Measurements from ENCODE around the gene ANP32D. TPM values are rescaled to one million over a fixed set of nuclear protein-coding genes. Genes with fewer than 3 reads are reported as not detected.
"Not testable (repeated sequence)": the region's sequence is repeated elsewhere in the genome, so short reads cannot be mapped to it uniquely, and the experiment has no call there.

ANP32D gene
- total RNA-seq, 1 donor from 2014 or later: not detected

GRCh38 chr12:48508987-48509386, 36.6 kb downstream of the ANP32D start:
- no peak for TF ChIP-seq CTCF (IDR thresholded peaks at IDR 0.05; ENCODE audit: unreplicated experiment)
- Mint-ChIP-seq H3K9me3 (ENCODE audit: low read depth) (peaks cover 46% of the 10 kb centered on the region), H3K27ac (no peak overlapping the region), H3K4me1 (ENCODE audit: low read depth) (no peaks in the 10 kb centered on the region), H3K27me3 (no peaks in the 10 kb centered on the region), H3K4me3 (ENCODE audit: low read depth) (no peak overlapping the region), H3K36me3 (ENCODE audit: insufficient read depth) (no peaks in the 10 kb centered on the region)
- DNase-seq (ENCODE audit: low spot score, unreplicated experiment): no peak

GRCh38 chr12:48510111-48510510, 37.8 kb downstream of the ANP32D start:
- peaks cover 46% of the 10 kb centered on the region for H3K9me3 Mint-ChIP-seq (ENCODE audit: low read depth)
- no peak for TF ChIP-seq CTCF (IDR thresholded peaks at IDR 0.05; ENCODE audit: unreplicated experiment)
- no peaks in the 10 kb centered on the region for H3K27me3 Mint-ChIP-seq
- H3K4me1 Mint-ChIP-seq (ENCODE audit: low read depth): no peaks in the 10 kb centered on the region
- H3K36me3 Mint-ChIP-seq (ENCODE audit: insufficient read depth): no peaks in the 10 kb centered on the region
- no peak overlapping the region for H3K27ac Mint-ChIP-seq
- no peak overlapping the region for H3K4me3 Mint-ChIP-seq (ENCODE audit: low read depth)
- no peak for DNase-seq (ENCODE audit: low spot score, unreplicated experiment)

- DNase-seq (ENCODE audit: low spot score, unreplicated experiment): no peak
- TF ChIP-seq CTCF (IDR thresholded peaks at IDR 0.05; ENCODE audit: unreplicated experiment): no peak
- no peak overlapping the region for H3K27ac Mint-ChIP-seq
These were observed 40.5 kb downstream of the ANP32D start for GRCh38 chr12:48512855-48513254.

GRCh38 chr12:48514728-48515127, 42.4 kb downstream of the ANP32D start:
- H3K36me3 Mint-ChIP-seq (ENCODE audit: insufficient read depth): no peaks in the 10 kb centered on the region
- H3K27ac Mint-ChIP-seq: no peak overlapping the region
- no peak for DNase-seq (ENCODE audit: low spot score, unreplicated experiment)
- no peaks in the 10 kb centered on the region for H3K27me3 Mint-ChIP-seq
- no peak for TF ChIP-seq CTCF (IDR thresholded peaks at IDR 0.05; ENCODE audit: unreplicated experiment)
- H3K4me1 Mint-ChIP-seq (ENCODE audit: low read depth): no peaks in the 10 kb centered on the region
- H3K4me3 Mint-ChIP-seq (ENCODE audit: low read depth): no peak overlapping the region
- peaks cover 29% of the 10 kb centered on the region for H3K9me3 Mint-ChIP-seq (ENCODE audit: low read depth)

More at GRCh38 chr12:48512855-48513254, 40.5 kb downstream of the ANP32D start:
- no peaks in the 10 kb centered on the region for H3K36me3 Mint-ChIP-seq (ENCODE audit: insufficient read depth)
- H3K9me3 Mint-ChIP-seq (ENCODE audit: low read depth): peaks cover 35% of the 10 kb centered on the region
- H3K4me3 Mint-ChIP-seq (ENCODE audit: low read depth): no peak overlapping the region
- no peaks in the 10 kb centered on the region for H3K27me3 Mint-ChIP-seq
- no peaks in the 10 kb centered on the region for H3K4me1 Mint-ChIP-seq (ENCODE audit: low read depth)

- H3K27me3 Mint-ChIP-seq; H3K4me1 Mint-ChIP-seq (ENCODE audit: low read depth); H3K9me3 Mint-ChIP-seq (ENCODE audit: low read depth); H3K4me3 Mint-ChIP-seq (ENCODE audit: low read depth); H3K27ac Mint-ChIP-seq; H3K36me3 Mint-ChIP-seq (ENCODE audit: insufficient read depth); DNase-seq (ENCODE audit: low spot score, unreplicated experiment): not testable (repeated sequence)
These were observed 48.0 kb downstream of the ANP32D start for GRCh38 chr12:48520381-48520780.

Other genes starting within 250 kb of the ANP32D start
- 33.5 and 34.2 TPM in 2 replicates for gene ZNF641, start 121.6 kb upstream of the ANP32D start, total RNA-seq
- not detected in 2 replicates for gene C12orf54, start 9.9 kb downstream of the ANP32D start, total RNA-seq
- not detected in 2 replicates for gene OR8S1, start 53.1 kb downstream of the ANP32D start, total RNA-seq
- gene LALBA, start 97.5 kb downstream of the ANP32D start, total RNA-seq: not detected in 2 replicates
- gene KANSL2, start 209.7 kb downstream of the ANP32D start, total RNA-seq: 49.5 and 54.4 TPM in 2 replicates
- 43.8 and 48.8 TPM in 2 replicates for gene CCNT1, start 244.1 kb downstream of the ANP32D start, total RNA-seq

Data from progenitor cell of endocrine pancreas (in vitro differentiated cells).